Lower lobe of right lung (tissue), 2 donors: ENCODE results near the gene PDZD8. TPM values are rescaled to one million over a fixed set of nuclear protein-coding genes. Genes with fewer than 3 reads are reported as not detected.

Experiments
- ATAC-seq, 2 donors: fragments of 200-7000 bp; cut with Tn5 transposase; one replicate each; pipeline ENCODE4 v1.9.1; 2020 to 2022; ENCODE audit warnings: mild to moderate bottlenecking in 2 of 2, moderate library complexity in 2 of 2
- DNase-seq: peaks from one replicate; pipeline ENCODE4 v3.0.0-alpha.2; 2020
- H3K27ac ChIP-seq: fragments of 200-600 bp; one replicate; pipeline ENCODE4 v1.8.0; 2022
- H3K27me3 ChIP-seq: fragments of 200-600 bp; one replicate; pipeline ENCODE4 v1.8.0; 2022; ENCODE audit warnings: low read depth
- H3K36me3 ChIP-seq: fragments of 200-600 bp; one replicate; pipeline ENCODE4 v1.8.0; 2022; ENCODE audit warnings: mild to moderate bottlenecking
- H3K4me1 ChIP-seq: fragments of 200-600 bp; one replicate; pipeline ENCODE4 v1.8.0; 2022
- H3K4me3 ChIP-seq: fragments of 200-600 bp; one replicate; pipeline ENCODE4 v1.8.0; 2022; ENCODE audit warnings: mild to moderate bottlenecking
- H3K9me3 ChIP-seq: fragments of 200-600 bp; one replicate; pipeline ENCODE4 v1.8.0; 2022
- CTCF ChIP-seq: fragments of 200-600 bp; IDR thresholded peaks from one replicate; pipeline ENCODE4 v1.8.0; 2022; ENCODE audit warnings: antibody characterized with exemption, mild to moderate bottlenecking
- intact Hi-C: fragments of 100-400 bp; cut with DNase I; formaldehyde crosslinking; loops from one replicate; pipeline ENCODE4 v1.11.0; 2022
- total RNA-seq: library from RNA; stranded (reverse); fragmentation: NEBNext Ultra II Directional; extraction: Animal tissue kit (Norgen Biotek cat#: 25700); gene quantifications from one replicate; pipeline ENCODE4 v1.2.1, GENCODE V29; 2021
- donor health status: DM: no; HTN: yes; CAD: no; lungs with severe emphysema.

PDZD8 gene
- total RNA-seq, 1 donor from 2014 or later = 29.4 TPM

GRCh38 chr10:117346574-117346973 lies 28.7 kb downstream of the PDZD8 start:
- no peak for ATAC-seq
- TF ChIP-seq CTCF = no peak

GRCh38 chr10:117345143-117345542 lies 30.1 kb downstream of the PDZD8 start:
- Histone ChIP-seq H3K27ac (no peak overlapping the region), H3K27me3 (no peaks in the 10 kb centered on the region), H3K9me3 (no peaks in the 10 kb centered on the region), H3K4me1 (peaks cover 32% of the 10 kb centered on the region), H3K4me3 (no peak overlapping the region), H3K36me3 (no peaks in the 10 kb centered on the region)
- ATAC-seq (peak; percentile 39 to 61), DNase-seq (no peak)
- intact Hi-C loops = no loop called here
- no peak for TF ChIP-seq CTCF

More at GRCh38 chr10:117346574-117346973, 28.7 kb downstream of the PDZD8 start:
- DNase-seq = no peak
- H3K27ac ChIP-seq = no peak overlapping the region
- no peaks in the 10 kb centered on the region for H3K27me3 ChIP-seq
- no peaks in the 10 kb centered on the region for H3K9me3 ChIP-seq
- H3K36me3 ChIP-seq = no peaks in the 10 kb centered on the region
- H3K4me1 ChIP-seq = peaks cover 32% of the 10 kb centered on the region
- intact Hi-C loops = no loop called here
- H3K4me3 ChIP-seq = no peak overlapping the region

- no peak overlapping the region for H3K4me3 ChIP-seq
- DNase-seq (no peak), ATAC-seq (no peak)
- no peaks in the 10 kb centered on the region for H3K36me3 ChIP-seq
- no peak for TF ChIP-seq CTCF
- peaks cover 18% of the 10 kb centered on the region for H3K4me1 ChIP-seq
- intact Hi-C loops = no loop called here
- no peak overlapping the region for H3K27ac ChIP-seq
- no peaks in the 10 kb centered on the region for H3K27me3 ChIP-seq
- no peaks in the 10 kb centered on the region for H3K9me3 ChIP-seq
Measured at GRCh38 chr10:117342641-117343040, 32.6 kb downstream of the PDZD8 start.

- no peak overlapping the region for H3K4me3 ChIP-seq
- no peak for TF ChIP-seq CTCF
- H3K27ac ChIP-seq = no peak overlapping the region
- H3K36me3 ChIP-seq = no peaks in the 10 kb centered on the region
- ATAC-seq = no peak
- no peak for DNase-seq
- intact Hi-C loops = no loop called here
- no peaks in the 10 kb centered on the region for H3K27me3 ChIP-seq
- peaks cover 18% of the 10 kb centered on the region for H3K4me1 ChIP-seq
- H3K9me3 ChIP-seq = no peaks in the 10 kb centered on the region
Measured at GRCh38 chr10:117341061-117341460, 34.2 kb downstream of the PDZD8 start.

- no peak overlapping the region for H3K4me3 ChIP-seq
- no peaks in the 10 kb centered on the region for H3K27me3 ChIP-seq
- DNase-seq = no peak
- no peak overlapping the region for H3K27ac ChIP-seq
- intact Hi-C loops = no loop called here
- ATAC-seq = no peak
- no peaks in the 10 kb centered on the region for H3K36me3 ChIP-seq
- no peak for TF ChIP-seq CTCF
- no peaks in the 10 kb centered on the region for H3K9me3 ChIP-seq
- H3K4me1 ChIP-seq = peaks cover 9% of the 10 kb centered on the region
Measured at GRCh38 chr10:117339979-117340378, 35.3 kb downstream of the PDZD8 start.

- TF ChIP-seq CTCF = no peak
- H3K4me3 ChIP-seq = no peak overlapping the region
- H3K27me3 ChIP-seq = no peaks in the 10 kb centered on the region
- H3K27ac ChIP-seq = no peak overlapping the region
- DNase-seq (no peak), ATAC-seq (no peak)
- H3K4me1 ChIP-seq = peaks cover 7% of the 10 kb centered on the region
- intact Hi-C loops = no loop called here
- no peaks in the 10 kb centered on the region for H3K36me3 ChIP-seq
- peaks cover under 1% of the 10 kb centered on the region for H3K9me3 ChIP-seq
Measured at GRCh38 chr10:117339578-117339977, 35.7 kb downstream of the PDZD8 start.
